Testis (tissue), 3 donors: Measurements from ENCODE around the gene TMCO1. TPM values are rescaled to one million over a fixed set of nuclear protein-coding genes. Genes with fewer than 3 reads are reported as not detected.

ENCODE experiments used
- DNase-seq: peaks from one replicate; pipeline ENCODE4 v3.0.0-alpha.2; 2019
- H3K27ac ChIP-seq, 2 donors: fragments of 200-600 bp; sonication (generic); one replicate each; pipeline ENCODE4 v1.5.1; 2019
- H3K27me3 ChIP-seq: fragments of 200-600 bp; sonication (generic); one replicate; pipeline ENCODE4 v1.5.1; 2019
- H3K36me3 ChIP-seq: fragments of 200-600 bp; sonication (generic); one replicate; pipeline ENCODE4 v1.5.1; 2017; ENCODE audit warnings: low read depth; ENCODE audit errors: missing control alignments
- H3K4me1 ChIP-seq: fragments of 200-600 bp; sonication (generic); one replicate; pipeline ENCODE4 v1.5.1; 2019
- H3K4me3 ChIP-seq, 2 donors: fragments of 200-600 bp; sonication (generic); one replicate each; pipeline ENCODE4 v1.5.1; 2017 to 2019
- H3K9me3 ChIP-seq: fragments of 200-600 bp; sonication (generic); one replicate; pipeline ENCODE4 v1.5.1; 2017
- CTCF ChIP-seq, 3 experiments: fragments of 450-650 bp in 2 of 3; fragments of 200-600 bp in 1 of 3; sonication (generic) in 1 of 3; IDR thresholded peaks; one replicate each; pipeline ENCODE4 v1.5.1; 2016 to 2019; ENCODE audit warnings: antibody characterized with exemption in 3 of 3, mild to moderate bottlenecking in 2 of 3, moderate library complexity in 1 of 3
- POLR2A ChIP-seq: fragments of 450-650 bp; IDR thresholded peaks from one replicate; pipeline ENCODE4 v1.6.1; 2017; ENCODE audit warnings: antibody characterized with exemption, mild to moderate bottlenecking, moderate library complexity
- WGBS, 2 donors: methylation state at CpG; one replicate each; pipeline ENCODE4 v1.1.5; 2018; 5-methylcytosine and 5-hydroxymethylcytosine counted together
- intact Hi-C: fragments of 100-400 bp; cut with DNase I; formaldehyde crosslinking; loops from one replicate; pipeline ENCODE4 v1.15.1; 2023; ENCODE audit warnings: low total_unique reads
- polyA plus RNA-seq: library from polyadenylated mRNA; stranded (reverse); fragments of 350-450 nt; fragmentation: Illumina TruSeq; extraction: RNeasy Lipid Tissue Mini Kit (QIAGEN cat#74804); gene quantifications from one replicate; pipeline ENCODE4 v1.2.3, GENCODE V29; 2014; ENCODE audit warnings: low read depth, low replicate concordance; ENCODE audit not compliant: insufficient read depth
- total RNA-seq, 2 donors: library from RNA; depleted of rRNA; stranded (reverse); fragments of >200 nt; gene quantifications; one replicate each; pipeline ENCODE4 v1.2.3, GENCODE V29; 2016

Gene TMCO1
- total and polyA plus RNA-seq, 3 donors from 2014 or later = 97.5 to 195 (median 114) TPM

GRCh38 chr1:165695031-165695430, 73.6 kb downstream of the TMCO1 start:
- peaks cover 9% of the 10 kb centered on the region for H3K4me1 ChIP-seq
- H3K27me3 ChIP-seq = no peaks in the 10 kb centered on the region
- peak overlapping the region in 1 of 2 donors; percentile 57 for H3K27ac ChIP-seq
- intact Hi-C loops = no loop called here
- TF ChIP-seq CTCF (IDR thresholded peaks at IDR 0.05) (no peak), POLR2A (no peak)
- H3K9me3 ChIP-seq = no peaks in the 10 kb centered on the region
- H3K36me3 ChIP-seq = no peaks in the 10 kb centered on the region
- WGBS, 2 donors = 38 to 39% methylated on average over 7 of the region's 7 CpGs
- no peak for DNase-seq
- no peak overlapping the region for H3K4me3 ChIP-seq

GRCh38 chr1:165688046-165688445, 80.6 kb downstream of the TMCO1 start:
- 50 to 51% methylated on average over 5 of the region's 5 CpGs for WGBS, 2 donors
- peaks cover 23% of the 10 kb centered on the region for H3K4me1 ChIP-seq
- intact Hi-C loops = no loop called here
- H3K4me3 ChIP-seq = no peak overlapping the region
- DNase-seq = peak; percentile 70
- H3K27me3 ChIP-seq = no peaks in the 10 kb centered on the region
- no peaks in the 10 kb centered on the region for H3K36me3 ChIP-seq
- TF ChIP-seq CTCF (IDR thresholded peaks at IDR 0.05) (no peak), POLR2A (no peak)
- peak overlapping the region; percentile 19 to 51 for H3K27ac ChIP-seq
- no peaks in the 10 kb centered on the region for H3K9me3 ChIP-seq

- Histone ChIP-seq H3K27me3 (no peaks in the 10 kb centered on the region), H3K27ac (peak overlapping the region in 1 of 2 donors; percentile 21), H3K4me1 (peaks cover 23% of the 10 kb centered on the region), H3K4me3 (no peak overlapping the region), H3K9me3 (no peaks in the 10 kb centered on the region), H3K36me3 (no peaks in the 10 kb centered on the region)
- 84 to 90% methylated on average over 2 of the region's 2 CpGs for WGBS, 2 donors
- intact Hi-C loops = no loop called here
- no peak for TF ChIP-seq POLR2A
- TF ChIP-seq CTCF (IDR thresholded peaks at IDR 0.05) = no peak
- DNase-seq = no peak
Measured at GRCh38 chr1:165686971-165687433, 81.7 kb downstream of the TMCO1 start.

GRCh38 chr1:165686121-165686970, 82.3 kb downstream of the TMCO1 start:
- WGBS, 2 donors = 74 to 88% methylated on average over 6 of the region's 6 CpGs
- H3K4me1 ChIP-seq = peaks cover 23% of the 10 kb centered on the region

More at GRCh38 chr1:165686121-165686970, 82.3 kb downstream of the TMCO1 start:
- TF ChIP-seq CTCF (IDR thresholded peaks at IDR 0.05) (peak in 1 of 3 experiments; percentile 13), POLR2A (no peak)
- intact Hi-C loops = no loop called here
- Histone ChIP-seq H3K9me3 (no peaks in the 10 kb centered on the region), H3K27me3 (no peaks in the 10 kb centered on the region), H3K4me3 (no peak overlapping the region), H3K36me3 (no peaks in the 10 kb centered on the region), H3K27ac (peak overlapping the region in 1 of 2 donors; percentile 21)
- DNase-seq = peak; percentile 67
